ENCODE data around the gene KYNU.
"Not testable (repeated sequence)": the region's sequence is repeated elsewhere in the genome, so short reads cannot be mapped to it uniquely, and the experiment has no call there.

The KYNU gene

GRCh38 chr2:142877216-142877838 is at the start of gene KYNU:
Gene KYNU, plus strand, starts transcription at chr2:142877664. Its CDS starts 7,704 bp downstream, at chr2:142885368.
- DNase-seq: no peak

DNA sequence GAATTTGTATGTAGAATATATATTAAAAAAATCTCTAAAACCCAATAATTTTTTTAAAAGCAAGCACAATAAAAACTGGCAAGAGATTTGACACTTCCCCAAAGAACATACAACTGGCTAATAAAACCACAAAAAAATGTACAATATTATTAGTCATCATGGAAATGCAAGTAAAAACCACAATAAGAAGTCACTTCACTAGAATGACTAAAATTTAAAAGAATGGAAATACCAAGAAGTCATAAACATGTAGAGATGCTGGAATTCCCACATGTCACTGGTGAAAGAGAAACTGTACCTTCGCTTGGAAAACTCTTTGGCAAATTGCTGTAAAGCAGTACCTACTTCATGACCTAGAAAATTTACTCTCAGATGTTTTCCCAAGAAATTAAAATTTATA is 43.4 kb upstream of the KYNU start:
- DNase-seq: no peak

- no peak for DNase-seq
Observed at GRCh38 chr2:142840436-142840835, 37.0 kb upstream of the KYNU start.

DNA sequence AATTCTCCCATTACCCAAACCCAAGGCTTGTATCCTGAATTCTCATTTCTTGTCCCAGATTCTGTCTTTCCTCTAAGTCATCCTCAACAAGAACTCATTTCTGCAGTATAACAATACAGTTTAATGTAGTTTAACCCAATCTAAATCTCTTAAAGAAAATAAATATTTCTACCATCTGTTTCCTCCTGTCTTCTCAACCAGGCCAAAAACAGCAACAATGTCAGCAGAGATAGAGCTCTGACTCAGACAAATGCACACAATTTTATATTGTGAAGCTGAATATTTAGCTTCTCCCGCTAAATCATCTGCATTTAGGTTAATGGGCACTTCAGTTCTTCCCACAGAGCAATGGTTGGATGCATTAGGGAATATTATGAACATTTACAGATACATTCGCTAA is 35.7 kb upstream of the KYNU start:
- DNase-seq: no peak

DNA sequence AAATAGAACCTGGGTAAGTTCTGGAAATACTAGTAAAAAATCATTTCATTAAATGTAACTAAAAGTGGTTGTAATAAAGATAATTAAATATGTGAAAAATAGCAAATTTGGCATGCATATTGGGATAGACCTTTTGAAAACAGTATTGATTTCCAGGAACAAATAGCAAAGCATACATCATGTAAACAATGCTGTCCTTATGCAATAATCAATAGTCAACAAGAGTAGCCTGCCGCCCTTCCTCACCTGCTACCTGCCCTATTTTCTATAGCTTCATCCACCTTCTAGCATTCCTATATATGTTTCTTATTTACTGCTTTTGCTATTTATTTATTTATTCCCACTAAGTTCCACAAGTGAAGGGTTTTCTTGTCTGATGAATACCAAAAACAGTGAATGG is 35.1 kb upstream of the KYNU start:
- no peak for DNase-seq

GRCh38 chr2:142843731-142844130 is 33.7 kb upstream of the KYNU start:
- no peak for DNase-seq

GRCh38 chr2:142848023-142848606 is 29.3 kb upstream of the KYNU start:
- DNase-seq: no peak

DNA sequence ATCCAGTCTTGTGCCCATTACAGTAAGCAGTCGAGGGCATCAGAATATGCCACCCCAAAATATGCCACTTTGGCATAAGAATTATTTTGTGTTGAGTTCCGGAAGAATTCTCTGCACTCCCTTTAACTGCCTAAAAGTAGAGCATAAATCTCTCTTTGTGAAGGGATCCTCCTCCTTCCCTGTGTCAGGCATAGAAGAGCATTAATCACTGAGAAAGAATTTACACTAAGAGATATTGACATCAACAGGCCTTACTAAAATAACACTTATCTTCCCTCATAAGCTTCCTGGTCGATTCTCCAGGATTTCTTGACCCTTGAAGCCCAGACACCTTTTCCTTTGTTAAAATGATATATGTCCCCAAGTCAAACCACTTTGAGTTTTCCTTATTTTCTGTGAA is 27.6 kb upstream of the KYNU start:
- DNase-seq: no peak

- DNase-seq: no peak
Observed at GRCh38 chr2:142853912-142854311, 23.6 kb upstream of the KYNU start.

- DNase-seq: no peak
Observed at GRCh38 chr2:142857256-142858164, 20.0 kb upstream of the KYNU start.

- no peak for DNase-seq
Observed at GRCh38 chr2:142858961-142859360, 18.5 kb upstream of the KYNU start.

DNA sequence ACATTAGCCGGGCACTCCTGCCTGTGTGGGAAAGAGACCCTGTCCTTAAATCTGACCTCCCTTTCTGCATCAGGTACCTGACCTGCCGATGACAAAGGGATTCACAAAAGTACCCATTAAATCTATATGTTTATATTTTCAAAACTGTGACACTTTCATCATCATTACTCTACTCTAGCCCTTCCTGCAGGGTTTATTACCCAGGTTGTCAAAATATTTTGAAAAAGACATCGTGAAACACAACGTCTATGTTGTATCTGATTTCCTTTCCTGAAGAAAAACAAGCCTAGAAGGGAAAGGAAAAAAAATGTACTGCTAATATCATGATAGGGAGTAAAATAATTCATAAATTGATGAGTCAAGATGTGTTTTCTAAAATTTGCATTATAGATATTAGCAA is 15.2 kb upstream of the KYNU start:
- no peak for DNase-seq

DNA sequence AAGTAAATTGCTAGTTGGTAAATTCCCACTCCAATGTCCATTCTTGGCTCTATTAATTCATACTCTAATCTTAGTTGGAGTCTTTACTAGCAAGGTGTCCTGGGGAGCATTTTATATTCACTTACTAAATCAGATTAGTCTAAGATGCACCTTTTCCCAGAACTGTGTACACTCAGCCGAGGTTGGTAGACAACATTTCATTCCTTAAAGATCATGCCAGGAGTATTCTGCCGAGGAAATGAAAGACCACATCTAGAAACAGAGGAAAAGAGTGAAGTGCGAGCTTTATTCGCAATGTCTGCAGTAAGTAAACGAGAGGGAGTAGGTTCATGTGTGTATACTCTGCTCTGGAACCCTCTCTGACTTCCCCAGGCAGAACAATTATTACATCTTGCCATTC is 14.6 kb upstream of the KYNU start:
- DNase-seq: no peak

DNA sequence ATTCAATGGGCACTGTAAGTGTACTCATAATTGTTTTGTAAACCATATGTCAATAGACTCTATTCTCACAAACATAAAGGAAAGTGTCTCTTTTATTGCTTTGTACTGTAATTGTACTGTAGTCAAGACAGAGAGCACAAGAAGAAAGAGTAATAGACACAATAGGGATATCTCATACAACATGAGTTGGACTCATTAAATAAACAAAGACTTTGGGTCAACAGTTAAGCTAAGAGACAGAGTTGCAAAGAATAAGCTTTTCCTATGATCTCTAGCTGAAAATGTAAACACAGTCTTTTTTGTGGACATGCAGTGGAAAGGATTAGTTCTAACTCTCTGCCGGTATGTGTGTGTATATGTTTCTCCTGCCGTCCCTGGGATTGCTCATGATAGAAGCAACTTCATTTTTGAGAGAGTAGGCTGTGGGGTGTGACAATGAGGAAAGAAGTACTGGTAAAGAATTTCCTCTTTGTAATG is 13.9 kb upstream of the KYNU start:
- no peak for DNase-seq

- not testable (repeated sequence) for DNase-seq
Observed at GRCh38 chr2:142864605-142865004, 12.9 kb upstream of the KYNU start.

DNA sequence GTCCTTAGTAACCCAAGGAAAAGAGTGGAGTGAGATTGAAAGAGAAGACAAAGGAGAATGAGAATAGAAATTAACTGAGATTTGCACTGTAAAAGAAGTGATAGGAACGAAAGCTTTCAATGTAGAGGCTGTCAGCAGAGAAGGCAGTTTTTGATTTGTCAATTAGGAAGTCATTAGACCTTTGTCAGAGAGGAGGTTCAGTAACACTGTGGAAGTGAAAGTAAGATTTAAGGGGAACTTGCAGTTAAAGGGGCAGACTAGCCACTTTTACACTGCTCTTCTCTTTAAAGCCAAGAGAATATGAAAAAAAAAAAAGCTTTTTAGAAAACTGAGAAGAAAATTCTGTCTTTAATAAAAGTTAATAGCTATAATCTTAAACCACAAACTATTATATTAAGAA is 11.5 kb upstream of the KYNU start:
- DNase-seq: no peak

- no peak for DNase-seq
Observed at GRCh38 chr2:142866426-142866825, 11.0 kb upstream of the KYNU start.

DNA sequence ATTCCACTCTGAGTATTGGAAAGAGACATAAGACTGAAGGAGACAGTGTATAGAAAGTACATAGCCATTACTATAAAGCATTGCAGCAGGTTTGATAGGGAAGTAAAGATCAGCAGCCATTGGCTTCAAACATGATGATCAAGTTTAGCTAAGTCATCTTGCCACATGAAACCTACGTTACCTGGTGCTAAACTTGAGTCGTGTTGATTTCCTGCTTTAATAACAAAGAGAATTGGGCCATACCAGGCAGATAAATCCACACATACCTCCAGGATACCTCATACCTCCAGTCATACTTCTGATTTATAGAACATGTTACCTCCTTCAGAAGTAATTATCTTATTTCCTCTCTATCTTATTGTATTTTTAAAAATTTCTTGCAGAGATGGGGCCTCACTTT is 10.3 kb upstream of the KYNU start:
- DNase-seq: no peak

- no peak for DNase-seq
Observed at GRCh38 chr2:142868229-142868762, 9.2 kb upstream of the KYNU start.

DNA sequence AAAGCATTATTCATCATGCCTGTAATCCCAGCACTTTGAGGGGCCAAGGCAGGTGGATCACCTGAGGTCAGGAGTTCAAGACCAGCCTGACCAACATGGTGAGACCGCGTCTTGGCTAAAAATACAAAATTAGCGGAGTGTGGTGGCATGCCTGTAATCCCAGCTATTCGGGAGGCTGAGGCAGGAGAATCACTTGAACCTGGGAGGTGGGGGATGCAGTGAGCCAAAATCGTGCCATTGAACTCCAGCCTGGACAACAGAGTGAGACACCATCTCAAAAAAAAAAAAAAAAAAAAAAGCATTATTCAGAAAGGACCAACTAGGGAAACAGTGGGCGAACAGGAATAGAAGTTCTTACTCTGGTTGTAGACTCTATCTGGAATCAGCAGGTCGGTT is 8.4 kb upstream of the KYNU start:
- not testable (repeated sequence) for DNase-seq

- DNase-seq: no peak
Observed at GRCh38 chr2:142869461-142870106, 7.9 kb upstream of the KYNU start.

DNA sequence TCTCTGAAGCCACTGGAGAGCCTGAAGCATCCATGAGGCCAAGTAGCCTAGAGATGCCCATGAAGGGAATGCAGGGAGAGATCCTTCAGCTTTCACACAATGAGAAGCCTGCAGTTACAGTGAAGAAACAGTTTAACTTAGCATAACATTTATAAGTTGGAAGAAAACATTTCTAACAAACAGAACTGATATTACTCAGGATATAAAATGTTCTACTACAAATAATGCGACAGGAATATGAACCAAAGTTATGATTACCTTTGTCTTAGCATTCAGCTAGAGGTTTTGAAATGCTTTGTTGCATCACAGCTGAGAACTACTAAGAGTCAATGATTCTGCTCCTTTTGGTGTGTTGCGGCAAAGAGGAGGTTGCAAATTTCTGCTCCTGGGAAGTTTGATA is 6.9 kb upstream of the KYNU start:
- no peak for DNase-seq

GRCh38 chr2:142871396-142871795 is 6.1 kb upstream of the KYNU start:
- no peak for DNase-seq
